Adrenal gland (tissue), 5 donors: Measurements from ENCODE around the gene SLC1A7.

Experiments used
- POLR2A ChIP-seq, 2 donors: fragments of 450-650 bp; IDR thresholded peaks; one replicate each; pipeline ENCODE4 v1.6.1; 2017; ENCODE audit warnings: antibody characterized with exemption in 2 of 2, mild to moderate bottlenecking in 2 of 2, moderate library complexity in 1 of 2
- TF ChIP-seq, protein P1 (sequence below), 6 experiments: fragments of 450-650 bp in 4 of 6; fragments of 200-600 bp in 2 of 6; sonication (generic) in 1 of 6; IDR thresholded peaks; 1 replicate in 5 of 6; 2 replicates in 1 of 6; pipeline versions ENCODE4 v1.5.1 to v1.8.0; 2016 to 2021; ENCODE audit warnings: antibody characterized with exemption in 6 of 6, mild to moderate bottlenecking in 2 of 6, moderate library complexity in 1 of 6
- donor health status: DM: no; HTN: no; CAD: no.

DNA sequence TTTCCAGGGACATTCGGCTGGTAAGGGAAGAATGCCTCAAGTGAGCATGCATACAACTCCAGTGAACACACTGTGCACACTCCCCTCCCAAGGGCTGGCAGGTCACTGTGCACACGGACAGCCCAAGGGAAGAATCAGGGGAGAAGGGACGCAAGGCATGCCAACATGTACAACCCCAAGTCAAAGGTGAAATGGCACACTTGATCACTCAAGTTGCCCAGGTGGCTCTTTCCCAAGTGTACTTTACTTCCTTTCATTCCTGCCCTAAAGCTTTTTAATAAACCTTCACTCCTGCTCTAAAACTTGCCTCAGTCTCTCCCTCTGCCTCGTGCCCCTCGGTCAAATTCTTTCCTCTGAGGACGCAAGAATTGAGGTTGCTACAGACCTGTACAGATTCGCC lies 13.5 kb upstream of the SLC1A7 start:
- no peak for TF ChIP-seq POLR2A (IDR thresholded peaks at IDR 0.05)
- TF ChIP-seq, protein P1, sequence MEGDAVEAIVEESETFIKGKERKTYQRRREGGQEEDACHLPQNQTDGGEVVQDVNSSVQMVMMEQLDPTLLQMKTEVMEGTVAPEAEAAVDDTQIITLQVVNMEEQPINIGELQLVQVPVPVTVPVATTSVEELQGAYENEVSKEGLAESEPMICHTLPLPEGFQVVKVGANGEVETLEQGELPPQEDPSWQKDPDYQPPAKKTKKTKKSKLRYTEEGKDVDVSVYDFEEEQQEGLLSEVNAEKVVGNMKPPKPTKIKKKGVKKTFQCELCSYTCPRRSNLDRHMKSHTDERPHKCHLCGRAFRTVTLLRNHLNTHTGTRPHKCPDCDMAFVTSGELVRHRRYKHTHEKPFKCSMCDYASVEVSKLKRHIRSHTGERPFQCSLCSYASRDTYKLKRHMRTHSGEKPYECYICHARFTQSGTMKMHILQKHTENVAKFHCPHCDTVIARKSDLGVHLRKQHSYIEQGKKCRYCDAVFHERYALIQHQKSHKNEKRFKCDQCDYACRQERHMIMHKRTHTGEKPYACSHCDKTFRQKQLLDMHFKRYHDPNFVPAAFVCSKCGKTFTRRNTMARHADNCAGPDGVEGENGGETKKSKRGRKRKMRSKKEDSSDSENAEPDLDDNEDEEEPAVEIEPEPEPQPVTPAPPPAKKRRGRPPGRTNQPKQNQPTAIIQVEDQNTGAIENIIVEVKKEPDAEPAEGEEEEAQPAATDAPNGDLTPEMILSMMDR (IDR thresholded peaks at IDR 0.05), result no peak
